ENCODE measurements around the gene KRT77.

KRT77 gene

GRCh38 chr12:52720365-52720886 is 17.1 kb upstream of the KRT77 start:
- TF ChIP-seq POLR2AphosphoS5 (IDR thresholded peaks at IDR 0.05; ENCODE audit: low read depth, low read length), result no peak
- TF ChIP-seq FOXP2 (optimal IDR thresholded peaks at IDR 0.05; ENCODE audit: borderline replicate concordance, extremely low read depth, extremely low read length, insufficient read depth), result no peak
- TF ChIP-seq SIN3A (IDR thresholded peaks at IDR 0.05; ENCODE audit: borderline replicate concordance, insufficient read depth, low read length), result no peak
- no peak for TF ChIP-seq TAF1 (IDR thresholded peaks at IDR 0.05; ENCODE audit: borderline replicate concordance, insufficient read depth, low read length)
- no peak for TF ChIP-seq REST (IDR thresholded peaks at IDR 0.05; ENCODE audit: insufficient read depth in 1 of 2, low read depth in 2 of 2, low read length in 2 of 2)

GRCh38 chr12:52716061-52716460 is 12.7 kb upstream of the KRT77 start:
- TF ChIP-seq FOXP2 (optimal IDR thresholded peaks at IDR 0.05; ENCODE audit: borderline replicate concordance, extremely low read depth, extremely low read length, insufficient read depth), result no peak
- TF ChIP-seq TAF1 (IDR thresholded peaks at IDR 0.05; ENCODE audit: borderline replicate concordance, insufficient read depth, low read length), result no peak
- no peak for TF ChIP-seq SIN3A (IDR thresholded peaks at IDR 0.05; ENCODE audit: borderline replicate concordance, insufficient read depth, low read length)
- TF ChIP-seq POLR2AphosphoS5 (IDR thresholded peaks at IDR 0.05; ENCODE audit: low read depth, low read length), result no peak
- no peak for TF ChIP-seq REST (IDR thresholded peaks at IDR 0.05; ENCODE audit: insufficient read depth in 1 of 2, low read depth in 2 of 2, low read length in 2 of 2)

- TF ChIP-seq SIN3A (IDR thresholded peaks at IDR 0.05; ENCODE audit: borderline replicate concordance, insufficient read depth, low read length), result no peak
- no peak for TF ChIP-seq TAF1 (IDR thresholded peaks at IDR 0.05; ENCODE audit: borderline replicate concordance, insufficient read depth, low read length)
- TF ChIP-seq FOXP2 (optimal IDR thresholded peaks at IDR 0.05; ENCODE audit: borderline replicate concordance, extremely low read depth, extremely low read length, insufficient read depth), result no peak
- no peak for TF ChIP-seq POLR2AphosphoS5 (IDR thresholded peaks at IDR 0.05; ENCODE audit: low read depth, low read length)
- no peak for TF ChIP-seq REST (IDR thresholded peaks at IDR 0.05; ENCODE audit: insufficient read depth in 1 of 2, low read depth in 2 of 2, low read length in 2 of 2)
Measured at GRCh38 chr12:52715416-52715815, 12.1 kb upstream of the KRT77 start.

- TF ChIP-seq SIN3A (IDR thresholded peaks at IDR 0.05; ENCODE audit: borderline replicate concordance, insufficient read depth, low read length) (no peak), FOXP2 (optimal IDR thresholded peaks at IDR 0.05; ENCODE audit: borderline replicate concordance, extremely low read depth, extremely low read length, insufficient read depth) (no peak), REST (IDR thresholded peaks at IDR 0.05; ENCODE audit: insufficient read depth in 1 of 2, low read depth in 2 of 2, low read length in 2 of 2) (no peak), TAF1 (IDR thresholded peaks at IDR 0.05; ENCODE audit: borderline replicate concordance, insufficient read depth, low read length) (no peak), POLR2AphosphoS5 (IDR thresholded peaks at IDR 0.05; ENCODE audit: low read depth, low read length) (no peak)
Measured at GRCh38 chr12:52714887-52715281, 11.6 kb upstream of the KRT77 start.
